H9 (cell line): ENCODE results near the gene MUSK. TPM values are rescaled to one million over a fixed set of nuclear protein-coding genes. Genes with fewer than 3 reads are reported as not detected.

ENCODE experiments used
- DNase-seq: peaks from one replicate; pipeline ENCODE4 v3.0.0-alpha.2; 2017
- H2AFZ ChIP-seq: one replicate; pipeline ENCODE4 v1.6.1; 2013; ENCODE audit warnings: mild to moderate bottlenecking, low read length, control low read depth, moderate library complexity
- H2AK5ac ChIP-seq: 2 replicates; pipeline ENCODE4 v1.6.1; 2013; ENCODE audit warnings: low read length, control low read depth, mixed read lengths; ENCODE audit not compliant: insufficient read length
- H2BK120ac ChIP-seq: one replicate; pipeline ENCODE4 v1.6.1; 2013; ENCODE audit warnings: low read depth, mild to moderate bottlenecking, low read length, control low read depth, inconsistent platforms; ENCODE audit not compliant: poor library complexity, severe bottlenecking
- H2BK12ac ChIP-seq: 2 replicates; pipeline ENCODE4 v1.6.1; 2013; ENCODE audit warnings: low read length, control low read depth, mixed read lengths, low read depth; ENCODE audit not compliant: insufficient read length
- H2BK15ac ChIP-seq: 2 replicates; pipeline ENCODE4 v1.6.1; 2013; ENCODE audit warnings: low read depth, low read length, control low read depth
- H2BK20ac ChIP-seq: one replicate; pipeline ENCODE4 v1.6.1; 2013; ENCODE audit warnings: low read depth, mild to moderate bottlenecking, low read length, control low read depth, inconsistent platforms; ENCODE audit not compliant: poor library complexity, severe bottlenecking
- H2BK5ac ChIP-seq: 2 replicates; pipeline ENCODE4 v1.6.1; 2013; ENCODE audit warnings: low read length, control low read depth, mixed read lengths; ENCODE audit not compliant: insufficient read length
- H3K14ac ChIP-seq: 2 replicates; pipeline ENCODE4 v1.6.1; 2013; ENCODE audit warnings: low read length, control low read depth; ENCODE audit not compliant: insufficient read depth
- H3K18ac ChIP-seq: 2 replicates; pipeline ENCODE4 v1.6.1; 2013; ENCODE audit warnings: low read depth, mild to moderate bottlenecking, mixed read lengths, low read length, control low read depth; ENCODE audit not compliant: insufficient read length
- H3K23ac ChIP-seq: 2 replicates; pipeline ENCODE4 v1.6.1; 2013; ENCODE audit warnings: low read length, control low read depth, mixed read lengths, low read depth; ENCODE audit not compliant: insufficient read length
- H3K23me2 ChIP-seq: 2 replicates; pipeline ENCODE4 v1.6.1; 2013; ENCODE audit warnings: low read depth, mild to moderate bottlenecking, mixed read lengths, low read length, control low read depth; ENCODE audit not compliant: insufficient read length, poor library complexity, severe bottlenecking
- H3K27ac ChIP-seq: 2 replicates; pipeline ENCODE4 v1.5.1; 2013; ENCODE audit warnings: low read length, control low read depth, mixed read lengths, low read depth; ENCODE audit not compliant: insufficient read length
- H3K27me3 ChIP-seq: 2 replicates; pipeline ENCODE4 v1.6.1; 2013; ENCODE audit warnings: low read length, control low read depth, inconsistent platforms; ENCODE audit not compliant: insufficient read depth
- H3K4ac ChIP-seq: 2 replicates; pipeline ENCODE4 v1.6.1; 2013; ENCODE audit warnings: low read depth, mild to moderate bottlenecking, control low read depth, inconsistent platforms, low read length, moderate library complexity
- H3K4me1 ChIP-seq: 2 replicates; pipeline ENCODE4 v1.6.1; 2013; ENCODE audit warnings: low read length, control low read depth, inconsistent platforms; ENCODE audit not compliant: insufficient read depth
- H3K4me2 ChIP-seq: 2 replicates; pipeline ENCODE4 v1.6.1; 2013; ENCODE audit warnings: low read length, control low read depth, mixed read lengths; ENCODE audit not compliant: insufficient read length, insufficient read depth
- H3K56ac ChIP-seq: 2 replicates; pipeline ENCODE4 v1.6.1; 2013; ENCODE audit warnings: low read depth, mild to moderate bottlenecking, mixed read lengths, low read length, control low read depth; ENCODE audit not compliant: insufficient read length
- H3K79me1 ChIP-seq: 2 replicates; pipeline ENCODE4 v1.6.1; 2013; ENCODE audit warnings: low read depth, mild to moderate bottlenecking, moderate library complexity, low read length, control low read depth, inconsistent platforms; ENCODE audit not compliant: insufficient read depth, poor library complexity, severe bottlenecking
- H3K79me2 ChIP-seq: 2 replicates; pipeline ENCODE4 v1.6.1; 2013; ENCODE audit warnings: low read length, control low read depth, inconsistent platforms; ENCODE audit not compliant: insufficient read depth
- H3K9ac ChIP-seq: 2 replicates; pipeline ENCODE4 v1.6.1; 2013; ENCODE audit warnings: low read length, control low read depth, mixed read lengths; ENCODE audit not compliant: insufficient read length; ENCODE audit errors: extremely low read depth
- H3K9me3 ChIP-seq: one replicate; pipeline ENCODE4 v1.6.1; 2013; ENCODE audit warnings: low read depth, low read length, inconsistent platforms; ENCODE audit not compliant: control insufficient read depth
- H3T11ph ChIP-seq: one replicate; pipeline ENCODE4 v1.6.1; 2013; ENCODE audit warnings: mild to moderate bottlenecking, low read length, control low read depth, inconsistent platforms
- H4K20me1 ChIP-seq: one replicate; pipeline ENCODE4 v1.6.1; 2013; ENCODE audit not compliant: control insufficient read depth, insufficient read length, insufficient read depth
- H4K5ac ChIP-seq: 2 replicates; pipeline ENCODE4 v1.6.1; 2013; ENCODE audit warnings: low read depth, mild to moderate bottlenecking, mixed read lengths, low read length, control low read depth; ENCODE audit not compliant: insufficient read length
- H4K8ac ChIP-seq: replicated peaks from 2 replicates; pipeline ENCODE4 v1.6.1; 2013; ENCODE audit warnings: low read length, control low read depth, mixed read lengths, low read depth; ENCODE audit not compliant: insufficient read length
- H4K91ac ChIP-seq: 2 replicates; pipeline ENCODE4 v1.6.1; 2013; ENCODE audit warnings: low read depth, mild to moderate bottlenecking, moderate library complexity, mixed read lengths, low read length, control low read depth; ENCODE audit not compliant: insufficient read length
- H3K27ac Mint-ChIP-seq, 3 experiments: 2 replicates in 2 of 3; 3 replicates in 1 of 3; pipeline ENCODE4 v1.8.0; 2020 to 2021; ENCODE audit warnings: mixed read lengths in 3 of 3, mild to moderate bottlenecking in 1 of 3, moderate library complexity in 1 of 3
- H3K27me3 Mint-ChIP-seq: 2 replicates; pipeline ENCODE4 v1.8.0; 2021; ENCODE audit warnings: low read depth, mild to moderate bottlenecking, moderate library complexity, mixed read lengths
- H3K36me3 Mint-ChIP-seq, 3 experiments: 2 replicates in 2 of 3; 3 replicates in 1 of 3; pipeline ENCODE4 v1.8.0; 2020 to 2021; ENCODE audit warnings: low read depth in 3 of 3, mixed read lengths in 3 of 3; ENCODE audit not compliant: insufficient read depth in 1 of 3
- H3K4me1 Mint-ChIP-seq, 2 experiments: 2 replicates each; pipeline ENCODE4 v1.8.0; 2020; ENCODE audit warnings: mixed read lengths in 2 of 2
- H3K4me3 Mint-ChIP-seq, 2 experiments: 2 replicates in 1 of 2; 3 replicates in 1 of 2; pipeline ENCODE4 v1.8.0; 2020 to 2021; ENCODE audit warnings: mild to moderate bottlenecking in 2 of 2, mixed read lengths in 2 of 2, moderate library complexity in 1 of 2
- H3K9me3 Mint-ChIP-seq, 2 experiments: 2 replicates in 1 of 2; 3 replicates in 1 of 2; pipeline ENCODE4 v1.8.0; 2020; ENCODE audit warnings: mild to moderate bottlenecking in 2 of 2, mixed read lengths in 2 of 2, moderate library complexity in 1 of 2
- WGBS: extraction: QIAGEN DNeasy Blood & Tissue Kit; methylation state at CpG from one replicate; pipeline ENCODE4 v1.1.7; 2013; ENCODE audit warnings: missing lambda C conversion rate, low lambda C conversion rate, mixed read lengths; ENCODE audit not compliant: insufficient read length; ENCODE audit errors: extremely low coverage; 5-methylcytosine and 5-hydroxymethylcytosine counted together
- total RNA-seq: library from RNA; stranded (reverse); gene quantifications from 2 replicates; pipeline ENCODE4 v1.2.1, GENCODE V29; 2021
- TF ChIP-seq, protein P1 (sequence below): fragments of 200-600 bp; sonication (generic); conservative IDR thresholded peaks from 3 replicates; pipeline ENCODE4 v1.8.0; 2021; ENCODE audit warnings: antibody characterized with exemption, mild to moderate bottlenecking

Gene MUSK
- total RNA-seq, 1 experiment from 2014 or later, result not detected

DNA sequence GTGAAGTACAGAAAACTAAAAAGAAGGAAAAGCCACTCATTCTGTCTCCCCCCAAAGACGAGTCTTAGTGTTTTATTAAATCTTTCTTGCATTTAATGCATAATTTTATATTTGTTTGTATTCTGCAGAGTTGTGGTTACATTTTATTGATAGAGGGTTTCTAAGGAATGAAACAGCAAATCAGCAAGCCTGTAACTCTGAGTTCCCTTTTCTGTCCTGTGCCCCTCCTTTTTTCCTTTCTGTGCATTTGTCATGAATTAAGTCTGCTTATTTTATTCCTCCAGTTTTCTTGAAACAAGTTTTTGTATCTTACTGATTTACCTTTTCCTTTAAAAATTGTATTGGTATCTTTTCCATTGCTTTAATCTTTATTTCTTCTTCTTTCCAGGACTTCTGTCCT lies 132.8 kb downstream of the MUSK start:
- Histone ChIP-seq H3K4me1 (no peaks in the 10 kb centered on the region), H3K4me2 (no peak overlapping the region), H3K56ac (no peak overlapping the region), H3K18ac (no peak overlapping the region), H2BK20ac (no peak overlapping the region), H2AFZ (no peak overlapping the region), H4K91ac (no peak overlapping the region), H3K9me3 (no peaks in the 10 kb centered on the region), H2BK5ac (no peak overlapping the region), H3K27ac (no peak overlapping the region), H3K79me2 (no peaks in the 10 kb centered on the region), H3K23ac (no peak overlapping the region), H2BK15ac (no peak overlapping the region), H2BK12ac (no peak overlapping the region), H3K9ac (no peak overlapping the region), H3K23me2 (no peaks in the 10 kb centered on the region), H2BK120ac (no peak overlapping the region), H3T11ph (no peak overlapping the region), H2AK5ac (no peak overlapping the region), H4K20me1 (no peaks in the 10 kb centered on the region), H3K27me3 (no peaks in the 10 kb centered on the region), H3K4ac (no peak overlapping the region), H4K5ac (no peak overlapping the region), H3K79me1 (no peaks in the 10 kb centered on the region), H3K14ac (no peak overlapping the region), H4K8ac (no peak overlapping the region)
- Mint-ChIP-seq H3K4me1 (no peaks in the 10 kb centered on the region), H3K9me3 (no peaks in the 10 kb centered on the region; a peak in 1 of 5 replicates), H3K27ac (no peak overlapping the region), H3K27me3 (no peaks in the 10 kb centered on the region), H3K36me3 (no peaks in the 10 kb centered on the region), H3K4me3 (no peak overlapping the region)
- WGBS, result no CpG with 5 or more reads among the region's 1 CpG
- no peak for DNase-seq
- TF ChIP-seq, protein P1, sequence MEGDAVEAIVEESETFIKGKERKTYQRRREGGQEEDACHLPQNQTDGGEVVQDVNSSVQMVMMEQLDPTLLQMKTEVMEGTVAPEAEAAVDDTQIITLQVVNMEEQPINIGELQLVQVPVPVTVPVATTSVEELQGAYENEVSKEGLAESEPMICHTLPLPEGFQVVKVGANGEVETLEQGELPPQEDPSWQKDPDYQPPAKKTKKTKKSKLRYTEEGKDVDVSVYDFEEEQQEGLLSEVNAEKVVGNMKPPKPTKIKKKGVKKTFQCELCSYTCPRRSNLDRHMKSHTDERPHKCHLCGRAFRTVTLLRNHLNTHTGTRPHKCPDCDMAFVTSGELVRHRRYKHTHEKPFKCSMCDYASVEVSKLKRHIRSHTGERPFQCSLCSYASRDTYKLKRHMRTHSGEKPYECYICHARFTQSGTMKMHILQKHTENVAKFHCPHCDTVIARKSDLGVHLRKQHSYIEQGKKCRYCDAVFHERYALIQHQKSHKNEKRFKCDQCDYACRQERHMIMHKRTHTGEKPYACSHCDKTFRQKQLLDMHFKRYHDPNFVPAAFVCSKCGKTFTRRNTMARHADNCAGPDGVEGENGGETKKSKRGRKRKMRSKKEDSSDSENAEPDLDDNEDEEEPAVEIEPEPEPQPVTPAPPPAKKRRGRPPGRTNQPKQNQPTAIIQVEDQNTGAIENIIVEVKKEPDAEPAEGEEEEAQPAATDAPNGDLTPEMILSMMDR, result no peak
